GM10266 (cell line): ENCODE results near the gene FAM170B.

ENCODE experiments used
- DNase-seq: peaks from one replicate; pipeline ENCODE4 v3.0.0; 2012; ENCODE audit errors: extremely low spot score
- CTCF ChIP-seq: IDR thresholded peaks from 2 replicates; pipeline ENCODE4 v1.5.1; 2012; ENCODE audit warnings: mild to moderate bottlenecking, low read depth; ENCODE audit not compliant: control insufficient read depth, insufficient read depth; ENCODE audit errors: missing control alignments

The FAM170B gene

GRCh38 chr10:49133706-49134248 is at the start of gene FAM170B:
Gene FAM170B (minus strand): TSS chr10:49134021. CDS start chr10:49133918, 103 bp downstream.
- DNase-seq, result no peak
- TF ChIP-seq CTCF, result no peak

- no peak for TF ChIP-seq CTCF
- DNase-seq, result no peak
Measured at GRCh38 chr10:49182776-49183175, 49.0 kb upstream of the FAM170B start.

GRCh38 chr10:49180444-49180860 is 46.6 kb upstream of the FAM170B start:
- no peak for TF ChIP-seq CTCF
- no peak for DNase-seq

- DNase-seq, result no peak
Measured at GRCh38 chr10:49179699-49180443, 46.0 kb upstream of the FAM170B start.

GRCh38 chr10:49178489-49179471 is 45.0 kb upstream of the FAM170B start:
- no peak for TF ChIP-seq CTCF
- no peak for DNase-seq

More at GRCh38 chr10:49179699-49180443, 46.0 kb upstream of the FAM170B start:
- TF ChIP-seq CTCF, result no peak

- DNase-seq, result peak; percentile 83
- TF ChIP-seq CTCF, result no peak
Measured at GRCh38 chr10:49177391-49178355, 43.9 kb upstream of the FAM170B start.
